Testis (tissue), 2 donors: ENCODE data around the gene TMCO5A.

Experiments
- POLR2A ChIP-seq: fragments of 450-650 bp; IDR thresholded peaks from one replicate; pipeline ENCODE4 v1.6.1; 2017; ENCODE audit warnings: antibody characterized with exemption, mild to moderate bottlenecking, moderate library complexity
- TF ChIP-seq, protein P1 (sequence below), 3 experiments: fragments of 450-650 bp in 2 of 3; fragments of 200-600 bp in 1 of 3; sonication (generic) in 1 of 3; IDR thresholded peaks; one replicate each; pipeline ENCODE4 v1.5.1; 2016 to 2019; ENCODE audit warnings: antibody characterized with exemption in 3 of 3, mild to moderate bottlenecking in 2 of 3, moderate library complexity in 1 of 3

DNA sequence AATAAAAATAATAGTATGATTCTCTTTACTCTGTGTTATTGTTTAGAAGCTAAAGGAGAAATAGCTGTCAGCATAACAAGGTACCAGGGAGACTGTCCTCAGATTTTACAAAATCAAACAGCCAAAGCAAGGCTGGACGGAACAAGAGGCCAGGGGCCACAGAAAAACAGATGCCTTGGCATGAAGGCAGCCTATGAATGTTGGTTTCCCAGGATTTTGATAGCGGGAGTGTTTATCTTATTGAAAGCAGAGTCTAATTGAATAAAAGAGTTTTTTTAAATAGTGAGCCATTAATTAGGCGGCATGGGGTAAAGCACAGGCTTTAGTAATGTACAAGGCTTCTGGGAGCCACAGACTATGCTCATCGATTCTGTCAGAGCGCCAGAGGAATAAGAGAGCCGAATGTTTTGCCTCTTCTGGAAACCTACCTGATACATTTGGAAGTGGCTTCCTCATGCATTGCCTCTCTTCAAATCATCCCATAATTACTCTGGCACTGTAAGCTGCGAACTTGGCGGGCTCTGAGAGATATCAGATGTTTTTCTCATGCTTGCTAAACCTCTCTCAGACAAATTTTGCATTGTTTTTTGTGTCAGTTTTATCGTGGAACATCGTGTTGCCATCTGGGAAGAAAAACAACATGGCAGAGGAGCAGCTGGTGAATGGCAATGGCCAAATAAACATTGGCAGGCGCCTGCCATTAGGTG is 30.4 kb upstream of the TMCO5A start:
- TF ChIP-seq POLR2A, result no peak
- TF ChIP-seq, protein P1, sequence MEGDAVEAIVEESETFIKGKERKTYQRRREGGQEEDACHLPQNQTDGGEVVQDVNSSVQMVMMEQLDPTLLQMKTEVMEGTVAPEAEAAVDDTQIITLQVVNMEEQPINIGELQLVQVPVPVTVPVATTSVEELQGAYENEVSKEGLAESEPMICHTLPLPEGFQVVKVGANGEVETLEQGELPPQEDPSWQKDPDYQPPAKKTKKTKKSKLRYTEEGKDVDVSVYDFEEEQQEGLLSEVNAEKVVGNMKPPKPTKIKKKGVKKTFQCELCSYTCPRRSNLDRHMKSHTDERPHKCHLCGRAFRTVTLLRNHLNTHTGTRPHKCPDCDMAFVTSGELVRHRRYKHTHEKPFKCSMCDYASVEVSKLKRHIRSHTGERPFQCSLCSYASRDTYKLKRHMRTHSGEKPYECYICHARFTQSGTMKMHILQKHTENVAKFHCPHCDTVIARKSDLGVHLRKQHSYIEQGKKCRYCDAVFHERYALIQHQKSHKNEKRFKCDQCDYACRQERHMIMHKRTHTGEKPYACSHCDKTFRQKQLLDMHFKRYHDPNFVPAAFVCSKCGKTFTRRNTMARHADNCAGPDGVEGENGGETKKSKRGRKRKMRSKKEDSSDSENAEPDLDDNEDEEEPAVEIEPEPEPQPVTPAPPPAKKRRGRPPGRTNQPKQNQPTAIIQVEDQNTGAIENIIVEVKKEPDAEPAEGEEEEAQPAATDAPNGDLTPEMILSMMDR (IDR thresholded peaks at IDR 0.05), result no peak
